Activated CD4-positive, CD25-positive, alpha-beta regulatory T cell treated with anti-CD3 and anti-CD28 coated beads, Interleukin-2, amount 50 U/mL, for 16 hours (primary cell): ENCODE measurements around the gene EMC1.
"Not testable (repeated sequence)": the region's sequence is repeated elsewhere in the genome, so short reads cannot be mapped to it uniquely, and the experiment has no call there.

ENCODE experiments used
- DNase-seq: peaks from one replicate; pipeline ENCODE4 v3.0.0-alpha.2; 2020; ENCODE audit warnings: low read depth, low spot score

The EMC1 gene

GRCh38 chr1:19190468-19190867 is 60.9 kb downstream of the EMC1 start:
- DNase-seq = no peak

GRCh38 chr1:19189270-19189669 is 62.1 kb downstream of the EMC1 start:
- no peak for DNase-seq

GRCh38 chr1:19187852-19188251 is 63.5 kb downstream of the EMC1 start:
- no peak for DNase-seq

- no peak for DNase-seq
Measured at GRCh38 chr1:19186001-19186400, 65.3 kb downstream of the EMC1 start.

- no peak for DNase-seq
Measured at GRCh38 chr1:19182223-19182622, 69.1 kb downstream of the EMC1 start.

GRCh38 chr1:19180265-19180657 is 71.1 kb downstream of the EMC1 start:
- DNase-seq = not testable (repeated sequence)

- DNase-seq = no peak
Measured at GRCh38 chr1:19179597-19180264, 71.6 kb downstream of the EMC1 start.

GRCh38 chr1:19178734-19179398 is 72.5 kb downstream of the EMC1 start:
- no peak for DNase-seq

GRCh38 chr1:19177811-19178210 is 73.5 kb downstream of the EMC1 start:
- DNase-seq = no peak

- no peak for DNase-seq
Measured at GRCh38 chr1:19169642-19170041, 81.7 kb downstream of the EMC1 start.

- DNase-seq = no peak
Measured at GRCh38 chr1:19167140-19167539, 84.2 kb downstream of the EMC1 start.

GRCh38 chr1:19166066-19166465 is 85.3 kb downstream of the EMC1 start:
- DNase-seq = no peak
